ENCODE results near the gene PYURF. TPM values are rescaled to one million over a fixed set of nuclear protein-coding genes. Genes with fewer than 3 reads are reported as not detected.

PYURF gene
- total RNA-seq, 1 donor from 2014 or later = 22.7 TPM

- H3K27me3 Mint-ChIP-seq (ENCODE audit: unreplicated experiment) = no peaks in the 10 kb centered on the region
- H3K4me3 Mint-ChIP-seq (ENCODE audit: unreplicated experiment) = peak overlapping the region; percentile 71
- no peak for TF ChIP-seq CTCF (IDR thresholded peaks at IDR 0.05; ENCODE audit: partially characterized antibody, unreplicated experiment)
- DNase-seq = no peak
- peaks cover 4% of the 10 kb centered on the region for H3K9me3 Mint-ChIP-seq (ENCODE audit: unreplicated experiment)
- H3K36me3 Mint-ChIP-seq (ENCODE audit: unreplicated experiment) = no peaks in the 10 kb centered on the region
- H3K4me1 Mint-ChIP-seq (ENCODE audit: low read depth, unreplicated experiment) = peaks cover 2% of the 10 kb centered on the region
- peak overlapping the region; percentile 38 for H3K27ac Mint-ChIP-seq (ENCODE audit: unreplicated experiment)
These were observed 595 bp upstream of the PYURF start for GRCh38 chr4:88524171-88524570.

GRCh38 chr4:88522702-88523324 lies 763 bp downstream of the PYURF start:
- Mint-ChIP-seq H3K27ac (ENCODE audit: unreplicated experiment) (peak overlapping the region; percentile 90), H3K9me3 (ENCODE audit: unreplicated experiment) (peaks cover 4% of the 10 kb centered on the region), H3K36me3 (ENCODE audit: unreplicated experiment) (no peaks in the 10 kb centered on the region), H3K4me1 (ENCODE audit: low read depth, unreplicated experiment) (peaks cover 2% of the 10 kb centered on the region), H3K4me3 (ENCODE audit: unreplicated experiment) (peak overlapping the region; percentile 94), H3K27me3 (ENCODE audit: unreplicated experiment) (no peaks in the 10 kb centered on the region)
- TF ChIP-seq CTCF (IDR thresholded peaks at IDR 0.05; ENCODE audit: partially characterized antibody, unreplicated experiment) = no peak
- DNase-seq = peak; percentile 36

GRCh38 chr4:88518911-88519310 lies 4.7 kb downstream of the PYURF start:
- H3K4me1 Mint-ChIP-seq (ENCODE audit: low read depth, unreplicated experiment) = peaks cover 2% of the 10 kb centered on the region
- DNase-seq = no peak
- no peaks in the 10 kb centered on the region for H3K36me3 Mint-ChIP-seq (ENCODE audit: unreplicated experiment)
- H3K4me3 Mint-ChIP-seq (ENCODE audit: unreplicated experiment) = no peak overlapping the region
- peaks cover 4% of the 10 kb centered on the region for H3K9me3 Mint-ChIP-seq (ENCODE audit: unreplicated experiment)
- H3K27me3 Mint-ChIP-seq (ENCODE audit: unreplicated experiment) = peaks cover under 1% of the 10 kb centered on the region
- TF ChIP-seq CTCF (IDR thresholded peaks at IDR 0.05; ENCODE audit: partially characterized antibody, unreplicated experiment) = no peak
- no peak overlapping the region for H3K27ac Mint-ChIP-seq (ENCODE audit: unreplicated experiment)

DNA sequence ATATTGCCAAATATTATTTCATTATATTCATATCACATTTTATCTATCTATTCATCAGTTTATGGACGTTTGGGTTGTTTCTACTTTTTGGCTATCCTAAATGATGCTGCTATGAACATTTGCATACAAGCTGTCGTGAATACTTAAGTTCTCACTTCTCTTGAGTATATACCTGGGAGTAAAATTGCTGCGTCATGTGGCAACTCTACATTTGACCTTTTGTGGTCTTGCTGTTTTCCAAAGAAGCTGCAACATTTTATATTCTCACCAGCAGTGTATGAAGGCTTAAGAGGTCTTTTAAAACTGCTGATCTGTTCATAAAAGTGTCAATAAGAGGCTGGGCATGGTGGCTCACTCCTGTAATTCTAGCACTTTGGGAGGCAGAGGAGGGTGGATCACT lies 5.8 kb downstream of the PYURF start:
- no peaks in the 10 kb centered on the region for H3K36me3 Mint-ChIP-seq (ENCODE audit: unreplicated experiment)
- no peak for DNase-seq
- no peak overlapping the region for H3K27ac Mint-ChIP-seq (ENCODE audit: unreplicated experiment)
- peaks cover 2% of the 10 kb centered on the region for H3K4me1 Mint-ChIP-seq (ENCODE audit: low read depth, unreplicated experiment)
- peaks cover 1% of the 10 kb centered on the region for H3K27me3 Mint-ChIP-seq (ENCODE audit: unreplicated experiment)
- no peak for TF ChIP-seq CTCF (IDR thresholded peaks at IDR 0.05; ENCODE audit: partially characterized antibody, unreplicated experiment)
- no peak overlapping the region for H3K4me3 Mint-ChIP-seq (ENCODE audit: unreplicated experiment)
- peaks cover 3% of the 10 kb centered on the region for H3K9me3 Mint-ChIP-seq (ENCODE audit: unreplicated experiment)

DNA sequence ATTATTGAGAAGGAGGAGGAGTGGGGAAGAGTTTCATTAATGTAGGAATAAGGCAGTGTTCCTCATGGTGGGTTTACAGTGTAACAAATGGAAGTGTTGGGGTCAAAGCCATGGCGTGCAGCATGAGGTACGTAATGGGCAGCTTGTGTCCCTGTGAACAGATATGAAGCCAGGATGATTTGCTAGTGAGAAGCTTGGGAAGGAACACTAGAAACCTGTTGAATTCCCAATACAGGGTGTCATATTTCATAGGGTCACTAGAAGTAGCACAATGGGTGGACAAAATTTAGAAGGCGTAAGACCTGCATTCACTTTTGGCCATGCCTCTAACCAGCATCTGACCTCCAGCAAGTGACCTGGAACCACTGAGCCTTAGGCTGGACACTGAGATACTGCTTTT lies 6.8 kb downstream of the PYURF start:
- peaks cover 1% of the 10 kb centered on the region for H3K27me3 Mint-ChIP-seq (ENCODE audit: unreplicated experiment)
- DNase-seq = no peak
- H3K27ac Mint-ChIP-seq (ENCODE audit: unreplicated experiment) = no peak overlapping the region
- no peaks in the 10 kb centered on the region for H3K9me3 Mint-ChIP-seq (ENCODE audit: unreplicated experiment)
- no peak overlapping the region for H3K4me3 Mint-ChIP-seq (ENCODE audit: unreplicated experiment)
- no peak for TF ChIP-seq CTCF (IDR thresholded peaks at IDR 0.05; ENCODE audit: partially characterized antibody, unreplicated experiment)
- H3K36me3 Mint-ChIP-seq (ENCODE audit: unreplicated experiment) = no peaks in the 10 kb centered on the region
- no peaks in the 10 kb centered on the region for H3K4me1 Mint-ChIP-seq (ENCODE audit: low read depth, unreplicated experiment)
